SK-N-SH treated with all-trans-retinoic acid at 6 μM for 48 hours (cell line): ENCODE data around the gene ZCCHC24.

Experiments
- BACH2 ChIP-seq: fragments of 250-450 bp; sonication (Bioruptor Pico); IDR thresholded peaks from 2 replicates; pipeline ENCODE4 v1.9.0; 2021; ENCODE audit warnings: mild to moderate bottlenecking, borderline replicate concordance
- CSDC2 ChIP-seq: fragments of 250-450 bp; sonication (Bioruptor Pico); IDR thresholded peaks from 2 replicates; pipeline ENCODE4 v1.5.0; 2020; ENCODE audit warnings: mild to moderate bottlenecking, moderate library complexity
- OSR1 ChIP-seq: fragments of 250-450 bp; sonication (Bioruptor Pico); IDR thresholded peaks from 2 replicates; pipeline ENCODE4 v1.8.0; 2022; ENCODE audit warnings: moderate library complexity, mild to moderate bottlenecking, inconsistent platforms
- PATZ1 ChIP-seq: fragments of 250-450 bp; sonication (Bioruptor Pico); IDR thresholded peaks from 2 replicates; pipeline ENCODE4 v1.8.0; 2020; ENCODE audit warnings: mild to moderate bottlenecking, moderate library complexity, borderline replicate concordance
- POU6F1 ChIP-seq: fragments of 250-450 bp; sonication (Bioruptor Pico); IDR thresholded peaks from 2 replicates; pipeline ENCODE4 v1.8.0; 2021; ENCODE audit warnings: low read depth, mild to moderate bottlenecking, moderate library complexity, borderline replicate concordance
- PPARA ChIP-seq: fragments of 250-450 bp; sonication (Bioruptor Pico); IDR thresholded peaks from 2 replicates; pipeline ENCODE4 v1.5.0; 2020; ENCODE audit warnings: mild to moderate bottlenecking, borderline replicate concordance
- SNAI2 ChIP-seq: fragments of 250-450 bp; sonication (Bioruptor Pico); IDR thresholded peaks from 2 replicates; pipeline ENCODE4 v1.5.0; 2020; ENCODE audit warnings: mild to moderate bottlenecking, moderate library complexity
- TSHZ2 ChIP-seq: fragments of 250-450 bp; sonication (Bioruptor Pico); IDR thresholded peaks from 2 replicates; pipeline ENCODE4 v1.5.0; 2020; ENCODE audit warnings: mild to moderate bottlenecking, moderate library complexity
- ZNF70 ChIP-seq: fragments of 450-650 bp; formaldehyde crosslinking; IDR thresholded peaks from 2 replicates; pipeline ENCODE4 v1.5.0; 2020; ENCODE audit warnings: mild to moderate bottlenecking, moderate library complexity
- ZNF8 ChIP-seq: fragments of 450-650 bp; formaldehyde crosslinking; IDR thresholded peaks from 2 replicates; pipeline ENCODE4 v1.5.0; 2020; ENCODE audit warnings: mild to moderate bottlenecking, moderate library complexity

- TF ChIP-seq POU6F1 (CRISPR knock-in tag) (no peak), ZNF8 (CRISPR knock-in tag) (no peak), TSHZ2 (CRISPR knock-in tag) (no peak), OSR1 (CRISPR knock-in tag) (no peak), PATZ1 (no peak), PPARA (no peak), BACH2 (CRISPR knock-in tag) (no peak), CSDC2 (CRISPR knock-in tag) (no peak), SNAI2 (CRISPR knock-in tag) (no peak), ZNF70 (CRISPR knock-in tag) (no peak)
These were observed 98.1 kb downstream of the ZCCHC24 start, which contains the start of gene PPIF for GRCh38 chr10:79347226-79347893.
